Osteocyte (in vitro differentiated cells): ENCODE results near the gene FSTL5. TPM values are rescaled to one million over a fixed set of nuclear protein-coding genes. Genes with fewer than 3 reads are reported as not detected.

ENCODE experiments used
- DNase-seq: peaks from one replicate; pipeline ENCODE4 v3.0.0; 2021; ENCODE audit warnings: mixed read lengths; ENCODE audit not compliant: unreplicated experiment; ENCODE audit errors: extremely low spot score
- H3K27ac Mint-ChIP-seq: one replicate; pipeline ENCODE4 v1.8.0; 2021; ENCODE audit warnings: mild to moderate bottlenecking, mixed read lengths; ENCODE audit not compliant: unreplicated experiment
- H3K27me3 Mint-ChIP-seq: one replicate; pipeline ENCODE4 v1.8.0; 2021; ENCODE audit warnings: mixed read lengths; ENCODE audit not compliant: unreplicated experiment
- H3K36me3 Mint-ChIP-seq: one replicate; pipeline ENCODE4 v1.8.0; 2021; ENCODE audit warnings: mixed read lengths; ENCODE audit not compliant: unreplicated experiment
- H3K4me1 Mint-ChIP-seq: one replicate; pipeline ENCODE4 v1.8.0; 2021; ENCODE audit warnings: mixed read lengths; ENCODE audit not compliant: unreplicated experiment
- H3K4me3 Mint-ChIP-seq: one replicate; pipeline ENCODE4 v1.8.0; 2021; ENCODE audit warnings: mild to moderate bottlenecking, moderate library complexity, mixed read lengths; ENCODE audit not compliant: unreplicated experiment
- H3K9me3 Mint-ChIP-seq: one replicate; pipeline ENCODE4 v1.8.0; 2021; ENCODE audit warnings: mixed read lengths; ENCODE audit not compliant: unreplicated experiment
- total RNA-seq: library from RNA; stranded (reverse); gene quantifications from 2 replicates; pipeline ENCODE4 v1.2.1, GENCODE V29; 2021
- TF ChIP-seq, protein P1 (sequence below): fragments of 200-600 bp; sonication (generic); IDR thresholded peaks from 2 replicates; pipeline ENCODE4 v1.5.0; 2021; ENCODE audit warnings: antibody characterized with exemption, mild to moderate bottlenecking, moderate library complexity

Gene FSTL5
- total RNA-seq, 1 donor from 2014 or later, result 0.11 TPM

- Mint-ChIP-seq H3K4me3 (no peak overlapping the region), H3K27ac (no peak overlapping the region), H3K4me1 (no peaks in the 10 kb centered on the region), H3K27me3 (peaks cover 4% of the 10 kb centered on the region), H3K36me3 (no peaks in the 10 kb centered on the region), H3K9me3 (no peaks in the 10 kb centered on the region)
- DNase-seq, result no peak
- TF ChIP-seq, protein P1, sequence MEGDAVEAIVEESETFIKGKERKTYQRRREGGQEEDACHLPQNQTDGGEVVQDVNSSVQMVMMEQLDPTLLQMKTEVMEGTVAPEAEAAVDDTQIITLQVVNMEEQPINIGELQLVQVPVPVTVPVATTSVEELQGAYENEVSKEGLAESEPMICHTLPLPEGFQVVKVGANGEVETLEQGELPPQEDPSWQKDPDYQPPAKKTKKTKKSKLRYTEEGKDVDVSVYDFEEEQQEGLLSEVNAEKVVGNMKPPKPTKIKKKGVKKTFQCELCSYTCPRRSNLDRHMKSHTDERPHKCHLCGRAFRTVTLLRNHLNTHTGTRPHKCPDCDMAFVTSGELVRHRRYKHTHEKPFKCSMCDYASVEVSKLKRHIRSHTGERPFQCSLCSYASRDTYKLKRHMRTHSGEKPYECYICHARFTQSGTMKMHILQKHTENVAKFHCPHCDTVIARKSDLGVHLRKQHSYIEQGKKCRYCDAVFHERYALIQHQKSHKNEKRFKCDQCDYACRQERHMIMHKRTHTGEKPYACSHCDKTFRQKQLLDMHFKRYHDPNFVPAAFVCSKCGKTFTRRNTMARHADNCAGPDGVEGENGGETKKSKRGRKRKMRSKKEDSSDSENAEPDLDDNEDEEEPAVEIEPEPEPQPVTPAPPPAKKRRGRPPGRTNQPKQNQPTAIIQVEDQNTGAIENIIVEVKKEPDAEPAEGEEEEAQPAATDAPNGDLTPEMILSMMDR, result no peak
Observed at GRCh38 chr4:161920304-161921052, 243.3 kb downstream of the FSTL5 start.

DNA sequence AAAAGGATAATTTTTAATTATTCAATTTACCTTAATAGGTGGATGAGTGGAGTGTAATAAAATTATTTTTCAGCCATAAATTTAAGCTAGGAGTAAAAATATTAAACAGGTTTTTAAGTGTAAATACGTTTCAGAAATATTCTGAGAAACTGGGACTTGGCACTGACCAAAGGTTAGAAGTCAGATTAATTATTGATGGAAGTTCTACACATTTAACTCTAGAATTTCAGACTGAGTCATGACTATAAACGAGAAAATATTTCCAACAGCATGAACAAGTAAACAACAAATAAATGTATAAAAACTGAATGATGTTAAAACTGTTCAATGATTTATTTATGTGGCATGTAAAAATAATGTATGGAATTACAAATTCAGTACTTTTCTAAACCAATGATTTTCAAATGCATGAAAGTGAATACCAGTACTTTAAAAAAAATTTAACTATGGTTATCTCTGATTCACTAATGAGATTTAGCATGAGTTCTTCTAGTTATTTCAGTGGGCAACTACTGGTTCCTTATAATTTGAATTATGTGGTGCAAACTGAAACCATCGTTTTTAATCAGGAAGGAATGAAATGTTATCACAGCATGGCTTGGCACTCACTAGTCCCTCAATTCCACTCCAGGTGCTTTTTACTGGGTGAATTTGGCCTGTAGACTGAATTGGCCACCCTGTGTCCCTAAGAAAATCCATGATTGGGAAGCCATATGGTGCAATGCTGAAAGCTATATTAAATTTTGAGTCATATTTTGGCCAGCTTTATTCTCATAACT, 244.2 kb downstream of the FSTL5 start:
- Mint-ChIP-seq H3K4me1 (no peaks in the 10 kb centered on the region), H3K4me3 (no peak overlapping the region), H3K27ac (no peak overlapping the region), H3K36me3 (no peaks in the 10 kb centered on the region), H3K9me3 (no peaks in the 10 kb centered on the region), H3K27me3 (peaks cover 5% of the 10 kb centered on the region)
- DNase-seq, result no peak
- TF ChIP-seq, protein P1, result no peak

DNA sequence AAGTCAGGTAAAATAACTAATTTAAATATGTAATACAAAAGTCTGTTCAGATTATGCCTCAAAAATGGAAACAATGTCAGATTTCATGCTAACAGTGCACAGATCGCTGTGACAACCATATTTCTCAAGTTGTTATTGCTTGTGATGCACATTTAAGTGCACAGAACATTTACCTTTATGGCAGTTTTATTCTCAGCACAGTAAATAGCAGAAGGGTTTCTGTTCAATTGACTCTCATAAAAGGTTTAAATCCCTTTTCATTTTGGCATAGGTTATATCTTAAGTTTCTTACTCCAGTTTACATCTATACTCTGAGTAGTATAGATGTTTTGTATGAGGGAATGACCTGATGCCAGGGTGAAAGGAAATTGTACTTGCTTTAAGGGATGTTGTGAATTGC, 247.8 kb downstream of the FSTL5 start:
- TF ChIP-seq, protein P1, result no peak
- Mint-ChIP-seq H3K4me1 (no peaks in the 10 kb centered on the region), H3K9me3 (no peaks in the 10 kb centered on the region), H3K27ac (no peak overlapping the region), H3K36me3 (no peaks in the 10 kb centered on the region), H3K4me3 (no peak overlapping the region), H3K27me3 (peaks cover 5% of the 10 kb centered on the region)
- DNase-seq, result no peak

GRCh38 chr4:161907590-161907955, 256.2 kb downstream of the FSTL5 start:
- Mint-ChIP-seq H3K9me3 (no peaks in the 10 kb centered on the region), H3K4me3 (no peak overlapping the region), H3K27ac (no peak overlapping the region), H3K4me1 (no peaks in the 10 kb centered on the region), H3K27me3 (no peaks in the 10 kb centered on the region), H3K36me3 (no peaks in the 10 kb centered on the region)
- TF ChIP-seq, protein P1, result no peak
- no peak for DNase-seq
